Coronary artery (tissue), 2 donors: ENCODE results near the gene SSRP1.
"Not testable (repeated sequence)": the region's sequence is repeated elsewhere in the genome, so short reads cannot be mapped to it uniquely, and the experiment has no call there.

Experiments
- DNase-seq: peaks from one replicate; pipeline ENCODE4 v3.0.0-alpha.2; 2017; ENCODE audit warnings: low spot score
- H3K27ac ChIP-seq, 2 donors: fragments of 200-600 bp; sonication (generic); one replicate each; pipeline ENCODE4 v1.5.1; 2016 to 2019
- H3K4me3 ChIP-seq: fragments of 200-600 bp; sonication (generic); 2 replicates; pipeline ENCODE4 v1.5.1; 2016; ENCODE audit warnings: mild to moderate bottlenecking, moderate library complexity
- TF ChIP-seq, protein P1 (sequence below): fragments of 200-600 bp; sonication (generic); IDR thresholded peaks from one replicate; pipeline ENCODE4 v1.5.1; 2019; ENCODE audit warnings: antibody characterized with exemption

SSRP1 gene

DNA sequence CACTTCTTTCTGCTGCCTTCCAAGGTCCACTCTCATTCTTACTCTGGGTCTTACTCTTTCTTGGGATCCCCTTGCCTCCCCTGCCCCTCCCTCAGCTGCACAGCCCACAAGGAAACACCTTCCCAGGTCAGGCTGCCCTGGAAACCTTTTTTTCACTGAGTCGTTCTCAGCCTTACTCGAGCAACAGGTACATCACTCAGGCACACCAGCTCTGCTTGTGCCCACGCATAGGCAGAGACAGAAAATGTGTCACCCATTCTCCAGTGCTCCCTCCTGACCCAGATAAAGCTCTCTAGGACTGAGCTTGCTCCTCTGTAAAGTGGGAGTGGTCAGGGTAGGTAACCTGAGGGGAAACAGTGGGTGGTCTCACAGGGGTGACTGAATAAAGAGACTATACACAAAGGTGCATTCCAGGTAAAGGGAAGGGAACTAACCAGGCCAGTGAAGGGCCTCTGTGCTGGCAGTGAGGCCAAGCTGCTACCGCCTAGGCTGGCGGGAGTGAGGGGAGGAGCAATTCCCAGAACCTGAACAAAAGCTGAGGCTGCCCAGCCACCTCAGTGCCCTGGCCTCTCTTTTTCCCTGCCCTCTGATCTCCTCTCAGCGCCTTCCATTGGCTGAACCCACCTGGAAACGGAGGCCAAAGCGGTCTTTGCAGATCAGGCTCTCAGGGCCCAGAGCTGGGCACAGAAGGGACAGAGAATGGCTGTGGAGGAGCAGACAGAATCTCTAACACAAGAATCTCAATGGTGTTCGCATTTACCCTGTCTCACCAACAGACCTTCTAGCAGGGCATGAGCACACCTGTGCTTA, 29.4 kb upstream of the SSRP1 start:
- DNase-seq: no peak
- Histone ChIP-seq H3K27ac (no peak overlapping the region), H3K4me3 (no peak overlapping the region)
- TF ChIP-seq, protein P1, sequence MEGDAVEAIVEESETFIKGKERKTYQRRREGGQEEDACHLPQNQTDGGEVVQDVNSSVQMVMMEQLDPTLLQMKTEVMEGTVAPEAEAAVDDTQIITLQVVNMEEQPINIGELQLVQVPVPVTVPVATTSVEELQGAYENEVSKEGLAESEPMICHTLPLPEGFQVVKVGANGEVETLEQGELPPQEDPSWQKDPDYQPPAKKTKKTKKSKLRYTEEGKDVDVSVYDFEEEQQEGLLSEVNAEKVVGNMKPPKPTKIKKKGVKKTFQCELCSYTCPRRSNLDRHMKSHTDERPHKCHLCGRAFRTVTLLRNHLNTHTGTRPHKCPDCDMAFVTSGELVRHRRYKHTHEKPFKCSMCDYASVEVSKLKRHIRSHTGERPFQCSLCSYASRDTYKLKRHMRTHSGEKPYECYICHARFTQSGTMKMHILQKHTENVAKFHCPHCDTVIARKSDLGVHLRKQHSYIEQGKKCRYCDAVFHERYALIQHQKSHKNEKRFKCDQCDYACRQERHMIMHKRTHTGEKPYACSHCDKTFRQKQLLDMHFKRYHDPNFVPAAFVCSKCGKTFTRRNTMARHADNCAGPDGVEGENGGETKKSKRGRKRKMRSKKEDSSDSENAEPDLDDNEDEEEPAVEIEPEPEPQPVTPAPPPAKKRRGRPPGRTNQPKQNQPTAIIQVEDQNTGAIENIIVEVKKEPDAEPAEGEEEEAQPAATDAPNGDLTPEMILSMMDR: no peak

- DNase-seq: no peak
- H3K27ac ChIP-seq: no peak overlapping the region
- TF ChIP-seq, protein P1: no peak
Measured at GRCh38 chr11:57363131-57364080, 27.7 kb upstream of the SSRP1 start.

DNA sequence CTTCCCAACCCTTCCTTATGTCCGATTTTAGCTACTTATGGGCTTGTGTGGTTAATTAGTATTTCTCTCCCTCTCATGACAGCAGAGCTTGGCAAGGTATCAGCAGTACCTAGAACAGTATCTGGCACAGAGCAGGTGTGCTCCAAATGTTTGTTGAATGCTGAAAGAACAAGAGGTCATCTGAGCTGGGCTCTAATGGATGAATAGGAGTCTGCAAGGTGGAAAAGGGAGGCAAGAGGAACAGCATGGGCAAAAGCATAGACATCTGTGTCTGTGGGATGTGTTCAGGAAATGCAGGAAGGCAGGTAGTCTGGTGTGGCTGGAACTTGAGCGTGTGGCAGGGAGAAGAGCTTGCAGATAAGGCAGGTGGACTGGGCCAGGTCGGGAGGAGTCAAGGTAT, 26.2 kb upstream of the SSRP1 start:
- TF ChIP-seq, protein P1: no peak
- no peak for DNase-seq
- no peak overlapping the region for H3K4me3 ChIP-seq
- H3K27ac ChIP-seq: no peak overlapping the region

More at GRCh38 chr11:57363131-57364080, 27.7 kb upstream of the SSRP1 start:
- H3K4me3 ChIP-seq: no peak overlapping the region

DNA sequence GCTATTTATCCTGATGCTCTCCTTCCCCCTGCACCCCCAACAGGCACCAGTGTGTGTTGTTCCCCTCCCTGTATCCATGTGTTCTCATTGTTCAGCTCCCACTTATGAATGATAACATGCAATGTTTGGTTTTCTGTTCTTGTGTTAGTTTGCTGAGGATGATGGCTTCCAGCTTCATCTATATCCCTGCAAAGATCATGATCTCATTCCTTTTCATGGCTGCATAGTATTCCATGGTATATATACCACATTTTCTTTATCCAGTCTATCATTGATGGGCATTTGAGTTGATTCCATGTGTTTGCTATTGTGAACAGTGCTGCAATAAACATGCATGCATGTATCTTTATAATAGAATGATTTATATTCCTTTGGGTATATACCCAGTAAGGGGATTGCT, 25.7 kb upstream of the SSRP1 start:
- not testable (repeated sequence) for DNase-seq, H3K27ac ChIP-seq, H3K4me3 ChIP-seq

GRCh38 chr11:57360991-57361390, 25.3 kb upstream of the SSRP1 start:
- TF ChIP-seq, protein P1: no peak
- DNase-seq: no peak
- Histone ChIP-seq H3K4me3 (no peak overlapping the region), H3K27ac (no peak overlapping the region)

GRCh38 chr11:57359896-57360690, 24.4 kb upstream of the SSRP1 start:
- no peak overlapping the region for H3K4me3 ChIP-seq
- TF ChIP-seq, protein P1: no peak
- no peak for DNase-seq
- no peak overlapping the region for H3K27ac ChIP-seq

DNA sequence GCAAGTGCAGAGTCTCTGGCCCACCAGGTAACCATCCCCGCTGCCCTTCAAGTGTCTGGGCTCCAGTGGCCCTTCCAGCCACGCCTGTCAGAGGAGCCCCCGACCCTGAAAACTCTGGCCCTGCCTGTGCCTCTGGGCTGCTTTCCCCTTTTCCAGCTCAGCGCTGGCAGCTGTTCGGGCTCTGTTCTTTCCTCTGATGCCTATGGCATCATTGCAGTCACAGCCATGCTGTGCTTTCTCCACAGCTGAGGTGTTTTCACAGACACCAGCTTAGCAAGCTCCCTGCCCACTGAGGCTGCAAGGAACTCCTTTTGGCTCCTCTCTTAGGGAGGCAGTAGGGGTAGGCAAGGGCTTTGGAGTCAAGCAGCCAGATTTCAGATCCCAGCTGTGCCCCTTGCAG, 23.7 kb upstream of the SSRP1 start:
- no peak for DNase-seq

More for the DNA sequence above, 23.7 kb upstream of the SSRP1 start:
- TF ChIP-seq, protein P1: no peak
- Histone ChIP-seq H3K4me3 (no peak overlapping the region), H3K27ac (no peak overlapping the region)
